ENCODE measurements around the gene MOGAT3.
A peak's percentile ranks its signal among the peaks of the same experiment; 100 is the strongest.

MOGAT3 gene

GRCh38 chr7:101163279-101164070 is 37.4 kb downstream of the MOGAT3 start:
- DNase-seq (ENCODE audit: low read depth), result no peak
- TF ChIP-seq CTCF (IDR thresholded peaks at IDR 0.05; ENCODE audit: low read depth, low read length, missing control alignments), result no peak
- in situ Hi-C loops (cut with HindIII; ENCODE audit: low sequenced_read_pairs), result no loop called here
- peak overlapping the region; percentile 28 for H3K4me3 ChIP-seq (ENCODE audit: low read depth, low read length)

GRCh38 chr7:101162551-101163278 is 38.1 kb downstream of the MOGAT3 start:
- peak overlapping the region; percentile 28 for H3K4me3 ChIP-seq (ENCODE audit: low read depth, low read length)
- in situ Hi-C loops (cut with HindIII; ENCODE audit: low sequenced_read_pairs), result no loop called here
- DNase-seq (ENCODE audit: low read depth), result no peak
- no peak for TF ChIP-seq CTCF (IDR thresholded peaks at IDR 0.05; ENCODE audit: low read depth, low read length, missing control alignments)

- in situ Hi-C loops (cut with HindIII; ENCODE audit: low sequenced_read_pairs), result no loop called here
- no peak overlapping the region for H3K4me3 ChIP-seq (ENCODE audit: low read depth, low read length)
- TF ChIP-seq CTCF (IDR thresholded peaks at IDR 0.05; ENCODE audit: low read depth, low read length, missing control alignments), result no peak
- no peak for DNase-seq (ENCODE audit: low read depth)
These were observed 39.0 kb downstream of the MOGAT3 start for GRCh38 chr7:101161692-101162471.

- in situ Hi-C loops (cut with HindIII; ENCODE audit: low sequenced_read_pairs), result no loop called here
- DNase-seq (ENCODE audit: low read depth), result no peak
- no peak for TF ChIP-seq CTCF (IDR thresholded peaks at IDR 0.05; ENCODE audit: low read depth, low read length, missing control alignments)
- no peak overlapping the region for H3K4me3 ChIP-seq (ENCODE audit: low read depth, low read length)
These were observed 39.9 kb downstream of the MOGAT3 start for GRCh38 chr7:101160910-101161309.

- no peak for DNase-seq (ENCODE audit: low read depth)
- H3K4me3 ChIP-seq (ENCODE audit: low read depth, low read length), result no peak overlapping the region
- in situ Hi-C loops (cut with HindIII; ENCODE audit: low sequenced_read_pairs), result no loop called here
- TF ChIP-seq CTCF (IDR thresholded peaks at IDR 0.05; ENCODE audit: low read depth, low read length, missing control alignments), result no peak
These were observed 40.9 kb downstream of the MOGAT3 start for GRCh38 chr7:101159696-101160674.
